GM18526 (cell line): ENCODE measurements around the gene ZNF775.

Source experiments
- POLR2A ChIP-seq: IDR thresholded peaks from 3 replicates; pipeline ENCODE4 v1.6.1; 2011; ENCODE audit not compliant: insufficient read length; ENCODE audit errors: extremely low read depth

Gene ZNF775

DNA sequence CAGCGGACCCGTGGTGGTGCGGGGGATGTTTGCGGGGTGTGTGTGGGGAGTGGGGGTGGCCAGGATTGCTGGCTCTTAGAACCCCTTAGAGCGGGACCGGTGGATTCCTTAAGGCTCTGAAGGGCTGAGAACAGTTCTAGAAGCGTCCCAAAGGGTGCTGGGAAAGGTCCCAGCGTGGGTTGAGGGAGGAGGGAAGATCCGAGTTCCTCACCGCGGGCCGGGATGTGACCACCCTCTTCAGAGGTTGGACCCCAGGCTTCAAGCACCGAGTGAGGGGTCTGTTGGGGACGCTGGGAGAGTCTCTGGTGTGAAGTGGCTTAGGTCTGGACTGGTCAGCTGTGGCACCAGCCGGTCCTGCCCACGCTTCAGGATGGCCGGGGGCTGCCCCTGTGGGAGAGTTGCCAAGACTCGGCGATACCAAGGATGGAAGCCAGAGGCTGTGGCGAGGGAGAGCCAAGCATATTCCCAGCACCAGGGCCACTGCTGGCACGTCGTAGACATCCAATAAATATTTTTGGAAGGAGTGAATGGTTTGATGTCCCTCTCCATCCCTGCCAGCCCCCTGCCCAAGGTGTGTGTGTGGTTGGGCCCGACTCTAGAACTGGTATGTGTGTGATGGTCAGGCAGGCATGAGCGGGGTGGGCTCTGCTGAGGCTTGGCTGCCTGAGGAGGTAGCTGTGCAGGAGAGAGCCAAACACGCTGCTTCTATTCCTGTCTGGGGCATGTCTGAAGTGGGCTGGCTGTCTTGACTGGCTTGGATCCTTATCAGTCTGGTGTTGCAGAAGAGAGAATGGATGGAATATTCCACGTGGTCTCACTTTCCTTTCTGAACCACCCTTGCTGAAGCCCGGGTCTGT, 19.2 kb downstream of the ZNF775 start:
- TF ChIP-seq POLR2A, result no peak

DNA sequence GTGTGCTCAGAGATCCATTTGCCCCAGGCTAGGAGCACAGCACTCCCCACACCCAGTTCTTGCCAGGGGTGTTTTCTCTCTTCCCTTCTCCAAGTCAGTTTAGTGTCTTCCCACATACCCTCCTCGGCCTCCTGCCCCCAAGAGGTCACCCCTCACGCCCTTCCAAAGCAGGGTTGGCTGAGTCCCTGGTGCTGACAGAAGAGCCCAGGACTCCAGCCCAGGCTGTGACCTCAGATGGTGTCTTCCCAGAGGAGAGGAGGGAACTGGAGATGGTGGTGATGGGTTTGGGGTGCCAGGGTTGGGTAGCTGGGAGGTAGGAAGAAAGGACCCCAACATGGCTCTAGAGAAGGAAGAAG, 19.8 kb downstream of the ZNF775 start:
- TF ChIP-seq POLR2A, result no peak

DNA sequence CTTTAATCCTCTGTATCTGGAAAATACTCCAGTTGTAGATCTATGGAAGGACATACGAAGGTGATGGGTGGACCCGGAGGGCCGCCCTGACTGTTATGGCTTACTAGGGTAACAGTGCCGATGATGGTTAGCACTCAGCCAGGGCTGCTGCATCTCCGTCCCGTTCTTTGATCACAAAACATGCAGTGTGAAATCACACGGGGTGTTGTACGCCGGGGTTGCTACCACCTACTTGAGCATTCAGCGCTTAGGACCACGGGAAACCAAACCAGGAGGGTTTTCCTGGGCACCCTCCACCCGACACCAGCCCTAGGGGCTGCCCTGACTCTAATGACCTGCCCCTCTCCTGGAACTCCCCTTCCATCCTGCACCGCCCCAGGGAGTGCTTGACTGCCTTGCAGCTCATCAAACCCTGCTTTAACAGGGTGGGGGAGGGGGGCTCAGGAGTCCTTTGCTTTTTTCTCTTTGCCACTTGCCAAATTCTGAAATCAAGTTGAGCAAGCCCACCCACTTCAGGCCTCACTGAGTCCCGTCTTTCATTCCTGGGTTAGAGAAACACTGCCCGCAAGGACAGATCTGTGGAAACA, 20.4 kb downstream of the ZNF775 start:
- TF ChIP-seq POLR2A, result no peak

DNA sequence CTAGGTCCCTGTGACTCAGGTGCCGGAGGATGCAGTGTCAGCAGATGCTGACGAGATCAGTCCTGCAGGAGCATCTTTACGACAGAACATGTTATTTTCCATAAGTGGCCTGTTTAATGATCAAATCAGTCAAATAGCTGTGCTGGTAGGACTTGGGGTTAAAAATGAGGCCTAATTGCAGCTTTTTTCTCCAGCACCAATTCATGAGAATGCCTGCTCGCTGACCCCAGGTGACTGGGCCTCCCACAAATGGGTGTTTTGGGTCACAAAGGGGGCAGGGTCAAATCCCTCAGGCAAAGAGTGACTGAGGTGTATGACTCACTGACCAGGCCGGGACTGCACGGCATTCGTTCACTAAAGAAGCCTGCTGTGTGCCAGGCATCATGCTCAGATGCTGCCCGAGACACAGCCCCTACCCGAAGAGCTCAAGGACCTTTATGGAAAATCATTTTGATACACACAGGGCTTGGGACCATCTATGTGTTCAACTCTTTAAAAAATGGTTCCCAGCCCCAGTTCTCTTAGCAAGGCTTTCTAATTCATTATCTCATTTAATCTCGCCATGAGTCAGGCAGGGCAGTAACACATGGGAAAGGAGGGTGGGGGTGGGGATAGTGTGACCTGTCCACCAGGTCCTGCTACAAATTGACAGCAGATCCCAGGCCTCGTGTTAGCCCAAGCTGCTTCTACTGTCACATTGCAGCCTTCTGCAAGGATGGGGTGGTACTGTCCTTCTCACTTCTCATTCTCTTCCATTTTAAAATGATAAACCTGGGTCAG, 21.1 kb downstream of the ZNF775 start:
- no peak for TF ChIP-seq POLR2A

DNA sequence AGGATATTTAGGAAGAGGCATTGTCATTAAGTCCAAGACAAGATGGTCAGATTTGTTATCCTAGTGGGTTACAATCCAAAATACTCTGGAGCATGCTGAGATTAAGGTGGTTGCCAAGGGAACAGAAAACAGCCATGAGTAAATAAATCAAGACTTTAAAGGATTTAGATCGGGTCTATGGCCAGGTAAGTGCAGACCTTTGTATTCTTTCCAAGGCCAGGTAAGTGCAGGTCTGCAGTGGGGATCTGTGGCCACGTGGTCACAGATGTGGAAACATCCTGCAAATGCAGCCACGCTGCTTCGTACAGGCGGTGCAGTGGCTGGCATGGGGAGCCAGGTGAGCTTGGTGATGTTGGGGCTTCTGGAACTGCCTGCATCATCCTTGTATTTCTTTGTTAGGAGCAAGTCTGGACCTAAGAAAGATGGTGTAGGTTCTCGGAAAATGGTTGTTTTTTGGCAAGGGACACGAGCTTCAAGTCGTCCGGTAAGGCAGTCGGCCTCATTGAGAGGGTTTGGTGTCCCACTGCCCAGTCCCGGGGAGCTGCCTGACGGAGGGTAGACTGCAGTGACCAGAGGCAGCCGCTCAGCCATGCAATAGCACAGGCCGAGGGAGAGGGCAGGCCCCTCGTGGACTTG, 21.8 kb downstream of the ZNF775 start:
- TF ChIP-seq POLR2A, result no peak

DNA sequence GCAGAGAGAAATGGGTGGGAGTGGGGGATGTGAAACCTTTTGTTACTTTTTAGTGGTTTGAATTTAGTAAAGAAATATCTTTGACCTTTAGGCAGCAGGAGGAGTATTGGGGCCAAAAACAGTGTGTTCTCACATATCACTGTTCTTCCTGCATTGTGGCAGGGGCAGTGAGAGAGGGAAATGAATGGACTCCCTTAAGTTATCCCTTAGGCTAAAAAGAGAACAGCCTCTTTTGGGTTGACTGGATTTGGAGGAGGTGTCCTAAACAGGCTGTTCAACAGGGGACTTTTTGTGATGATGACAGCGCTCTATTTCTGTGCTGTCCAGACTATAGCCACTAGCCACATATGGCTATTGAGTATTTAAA, 22.3 kb downstream of the ZNF775 start:
- TF ChIP-seq POLR2A, result no peak

DNA sequence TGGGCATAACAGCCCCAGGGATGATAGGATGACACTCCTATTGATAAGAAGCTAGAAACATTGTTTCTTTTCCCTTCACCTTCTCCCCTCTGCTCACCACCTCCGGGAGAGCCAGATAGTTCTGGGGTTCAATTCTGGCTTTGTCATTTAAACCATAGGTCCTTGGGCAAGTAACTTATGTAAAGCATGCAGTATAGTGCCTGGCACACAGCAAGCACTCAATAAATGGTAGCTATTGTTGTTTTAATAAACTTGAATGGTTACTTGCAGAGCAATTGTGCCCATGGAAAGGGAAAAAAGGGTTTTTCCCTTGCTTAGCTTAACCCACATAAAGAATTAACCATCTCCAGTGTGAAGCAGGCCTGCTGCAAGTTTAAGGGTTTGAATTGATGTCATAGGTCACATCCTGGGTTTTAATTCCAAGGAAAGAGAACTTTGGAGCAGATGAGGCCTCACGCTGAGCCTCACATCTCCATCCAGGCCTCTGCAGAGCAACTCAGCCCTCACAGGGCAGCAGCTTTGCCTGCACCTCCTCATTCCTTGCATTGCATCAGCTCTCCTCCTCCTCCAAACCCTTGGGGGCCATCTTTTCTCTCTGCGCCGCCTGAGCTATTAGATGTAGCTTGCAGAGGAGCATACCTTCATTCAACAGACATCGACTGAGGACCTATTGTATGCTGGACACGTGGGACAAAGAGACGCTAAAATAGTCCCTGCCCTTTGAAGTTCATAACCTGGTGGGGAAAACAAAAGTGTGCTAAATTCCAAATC, 22.9 kb downstream of the ZNF775 start:
- no peak for TF ChIP-seq POLR2A

DNA sequence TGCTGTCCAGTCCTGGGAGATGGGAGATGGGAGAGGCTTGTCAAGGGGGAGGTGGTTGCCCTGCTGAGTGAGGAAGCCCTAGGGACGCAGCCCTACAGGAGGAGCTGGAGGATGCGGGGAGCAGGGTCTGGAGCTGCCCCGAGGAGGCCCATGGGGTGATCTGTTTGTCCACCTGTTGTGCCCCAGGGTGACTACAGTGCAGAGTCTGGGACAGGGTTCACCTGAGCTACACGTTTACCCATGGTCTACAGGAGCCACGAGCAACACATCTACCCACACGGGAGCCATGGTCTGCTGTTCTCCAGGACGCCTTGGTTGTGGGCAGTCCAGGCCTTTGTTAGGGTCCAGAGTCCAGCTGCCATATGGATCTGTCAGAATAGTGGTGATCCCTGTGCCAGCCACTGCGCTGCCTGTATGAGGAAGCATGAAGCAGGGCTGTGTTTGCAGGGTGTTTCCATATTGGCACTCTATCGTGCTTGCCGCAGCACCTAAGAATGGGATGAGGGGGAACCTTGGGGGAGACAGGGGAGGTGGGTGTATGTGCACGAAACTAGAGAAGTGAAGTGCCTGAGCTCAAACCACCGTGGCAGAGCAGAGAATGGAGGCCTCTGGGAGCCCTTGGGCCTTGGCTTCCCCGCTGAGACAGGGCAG, 23.7 kb downstream of the ZNF775 start:
- TF ChIP-seq POLR2A, result no peak

DNA sequence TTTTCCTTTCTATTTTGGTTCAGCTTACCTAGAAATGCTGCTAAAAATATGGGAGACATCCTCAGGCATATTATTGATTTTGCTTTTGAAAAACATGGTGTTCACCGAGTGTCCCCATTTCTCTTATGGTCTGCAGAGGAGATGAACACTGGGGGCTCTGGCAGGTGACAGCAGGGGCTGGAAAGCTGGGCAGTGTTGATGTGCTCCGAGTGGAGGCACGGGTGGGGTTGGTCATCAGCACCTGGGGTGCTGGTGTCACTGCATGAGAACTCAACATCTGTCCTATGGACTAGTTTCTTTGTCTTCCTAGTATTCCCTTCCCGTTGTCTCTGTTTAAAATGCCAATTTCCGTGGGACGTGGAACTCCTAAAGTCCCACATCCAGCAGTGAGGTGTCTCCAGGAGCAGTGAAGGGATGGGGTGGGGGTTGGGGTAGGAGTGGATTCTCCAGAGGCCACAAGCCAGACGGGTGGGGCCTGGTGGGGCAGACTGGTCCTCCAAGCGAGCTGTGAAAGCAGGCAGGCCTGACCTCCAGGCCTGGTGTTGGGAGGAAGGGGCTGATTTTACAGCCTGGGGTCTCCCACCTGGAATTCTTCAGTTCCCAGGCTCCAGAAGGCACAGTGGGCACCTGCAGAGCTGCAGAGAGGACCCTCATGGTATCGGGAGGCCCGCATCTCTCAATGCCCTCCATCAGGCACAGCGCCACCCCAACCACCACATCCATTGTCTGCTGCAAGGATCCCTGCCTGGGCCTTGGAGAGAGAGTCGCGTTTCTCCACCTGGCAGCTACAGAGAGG, 24.4 kb downstream of the ZNF775 start:
- TF ChIP-seq POLR2A, result no peak

DNA sequence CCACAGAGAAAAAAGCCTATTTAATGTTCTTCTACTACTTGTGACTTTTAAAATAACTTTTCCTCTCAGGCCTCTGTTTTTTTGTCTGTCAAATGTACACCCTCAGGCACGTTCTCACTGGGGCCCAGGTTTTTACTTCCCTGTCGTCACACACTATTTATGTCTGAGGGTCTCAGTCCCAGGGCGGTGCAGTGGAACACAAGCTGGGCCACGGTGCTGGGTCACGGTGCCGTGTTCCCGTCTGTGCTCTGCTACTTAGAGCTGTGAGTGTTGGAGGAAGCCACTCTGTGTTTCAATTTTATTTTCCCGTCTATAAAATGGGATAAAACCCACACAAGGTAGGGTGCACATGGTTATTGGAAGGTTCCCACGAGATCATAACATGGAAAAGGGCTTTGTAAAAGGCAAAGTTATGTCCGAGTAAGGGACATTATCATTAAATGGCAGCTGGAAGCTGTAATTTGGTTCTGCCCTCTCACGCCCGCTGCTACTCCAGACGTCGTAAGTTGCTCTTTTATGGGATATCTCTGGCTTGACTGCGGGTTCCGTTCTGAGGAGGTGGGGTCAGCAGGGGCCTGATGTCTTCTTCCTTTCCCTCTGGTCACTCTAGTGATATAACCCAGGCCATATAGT, 25.2 kb downstream of the ZNF775 start:
- no peak for TF ChIP-seq POLR2A

DNA sequence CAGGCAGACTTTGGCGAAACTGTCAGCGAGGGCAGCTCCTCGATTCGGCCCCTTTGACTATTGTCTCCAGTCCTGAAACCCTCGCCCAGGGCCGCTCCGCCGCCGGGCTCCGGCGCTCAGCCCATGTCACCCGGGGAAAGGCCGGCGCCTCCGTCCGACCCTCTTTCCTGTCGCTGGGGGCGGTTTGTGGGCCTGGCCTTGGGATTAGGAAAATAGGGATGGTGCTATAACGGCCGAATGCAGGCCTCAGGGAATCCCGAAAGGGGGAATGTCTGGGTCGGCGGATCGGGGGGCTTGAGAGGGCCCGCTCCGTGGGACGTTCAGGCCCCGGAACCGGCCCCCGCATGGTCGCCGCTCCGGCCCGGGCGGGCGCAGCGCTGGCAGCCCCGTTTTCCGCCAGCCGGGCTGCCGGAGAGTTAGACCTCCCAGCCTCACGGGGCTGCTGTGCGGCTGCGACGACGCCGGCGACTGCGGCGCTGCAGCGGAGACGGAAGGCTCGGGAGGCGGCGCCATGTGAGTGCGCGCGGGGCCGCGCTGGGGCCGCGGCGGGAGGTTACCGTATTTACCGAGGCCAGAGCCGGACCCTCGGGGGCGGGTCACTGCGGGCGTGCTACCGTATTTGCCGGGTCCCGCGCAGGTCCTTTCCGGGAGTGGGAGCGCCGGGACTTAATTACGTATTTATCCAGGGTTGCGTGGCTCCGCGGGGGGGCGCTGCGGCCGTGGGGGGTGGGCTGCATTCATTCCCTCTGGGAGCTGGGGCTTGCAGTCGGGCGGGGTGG, 25.9 kb downstream of the ZNF775 start:
- peak; percentile 90 for TF ChIP-seq POLR2A

DNA sequence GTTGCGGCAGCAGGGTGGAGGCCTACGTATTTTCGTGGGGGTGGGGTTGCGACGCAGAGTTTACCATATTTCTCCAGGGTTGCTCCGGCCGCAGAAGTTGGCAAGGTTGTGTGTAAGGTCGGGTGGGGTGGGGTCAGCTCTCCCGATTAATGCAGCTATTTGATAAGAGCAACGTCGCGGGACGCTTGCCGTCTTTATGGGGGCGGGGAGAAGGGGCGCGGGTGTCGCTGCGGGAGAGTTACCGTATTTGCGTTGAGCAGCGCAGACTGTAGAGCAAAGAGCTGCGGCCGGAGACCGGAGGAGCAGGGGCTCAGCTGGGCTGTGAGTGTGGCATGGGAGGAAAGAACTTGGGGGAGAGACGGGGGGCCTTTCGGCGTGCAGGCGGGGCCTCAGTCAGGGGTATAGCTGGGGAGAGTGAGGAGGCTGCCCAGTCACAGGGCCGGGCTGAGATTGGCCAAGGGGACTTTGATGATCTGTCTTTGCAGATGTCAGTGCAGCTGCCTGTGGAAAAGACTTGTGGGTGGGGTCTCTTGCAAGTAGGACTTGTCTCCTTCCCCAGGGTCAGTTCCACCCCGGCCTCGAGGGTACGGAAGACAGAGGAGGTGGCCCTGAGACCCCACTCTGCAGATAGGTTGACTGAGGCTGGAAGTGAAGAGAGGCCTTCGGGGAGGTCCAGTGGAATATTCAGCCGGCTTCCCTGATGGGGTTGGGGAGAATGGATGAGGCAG, 26.6 kb downstream of the ZNF775 start:
- TF ChIP-seq POLR2A, result peak; percentile 41
